ENCODE measurements around the gene NINJ2.

NINJ2 gene

DNA sequence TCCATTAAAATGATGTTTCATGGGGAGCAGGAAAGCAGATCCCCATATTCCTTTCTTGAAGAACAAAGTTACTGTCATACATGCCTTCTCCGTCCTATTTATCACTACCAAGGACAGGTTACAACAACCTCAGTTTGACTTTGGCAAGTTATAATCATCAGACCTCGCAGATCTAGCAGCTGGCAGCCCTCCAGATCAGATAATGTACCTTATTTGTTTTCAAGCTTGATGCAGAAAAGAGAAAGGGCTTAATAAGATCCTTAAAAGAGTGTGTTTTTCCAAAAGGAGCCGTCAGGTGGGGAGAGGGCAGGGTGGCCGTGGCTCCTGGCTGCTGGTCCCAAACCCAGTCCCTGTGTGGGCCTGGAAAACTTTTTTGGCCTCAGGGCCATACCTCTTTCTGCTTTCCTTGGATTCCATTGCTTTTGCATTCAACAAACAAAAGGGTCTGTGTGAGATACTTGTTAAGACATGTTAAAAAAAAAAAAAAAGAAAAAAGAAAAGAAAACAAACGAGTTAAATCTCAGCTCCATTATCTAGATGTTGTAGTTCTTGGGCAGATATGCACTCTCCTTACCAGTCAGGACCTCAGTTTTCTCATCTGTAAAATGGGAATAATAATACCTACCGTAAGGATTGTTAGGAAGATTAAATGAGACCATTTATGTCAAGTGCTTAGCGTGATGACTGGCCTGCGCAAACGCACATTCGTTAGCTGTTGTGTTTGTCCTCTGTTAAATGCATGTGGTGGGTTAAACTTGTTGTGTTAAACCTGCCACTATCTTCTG is 138.9 kb downstream of the NINJ2 start:
- DNase-seq, result no peak

DNA sequence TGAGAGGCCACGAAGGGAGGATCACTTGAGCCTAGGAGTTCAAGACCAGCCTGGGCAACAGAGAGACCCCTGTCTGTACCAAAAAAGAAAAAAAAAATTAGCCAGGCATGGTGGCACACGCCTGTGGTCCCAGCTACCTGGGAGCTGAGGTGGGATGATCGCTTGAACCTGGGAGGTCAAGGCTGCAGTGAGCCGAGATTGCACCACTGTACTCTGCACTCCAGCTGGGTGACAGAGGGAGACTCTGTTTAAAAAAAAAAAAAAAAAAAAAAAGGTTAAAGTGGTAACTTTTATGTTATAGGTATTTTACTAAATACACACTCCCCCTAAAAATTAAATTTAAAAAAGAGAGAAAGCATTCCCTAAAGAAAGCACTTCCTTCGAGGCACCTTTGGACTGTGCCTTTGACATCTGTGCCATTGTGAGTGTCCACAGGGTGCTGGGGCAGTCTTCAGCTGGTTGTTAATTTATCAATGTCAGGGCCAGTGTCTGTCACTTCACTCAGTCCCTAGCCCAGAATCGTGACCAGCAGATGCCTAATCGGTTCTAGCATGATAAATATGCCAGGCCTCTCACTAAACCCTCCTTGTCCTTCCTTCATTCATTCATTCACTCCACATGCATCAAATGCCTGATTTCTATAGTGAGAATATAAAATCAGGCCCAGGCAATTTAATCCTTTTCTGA is 140.4 kb downstream of the NINJ2 start:
- DNase-seq, result no peak

DNA sequence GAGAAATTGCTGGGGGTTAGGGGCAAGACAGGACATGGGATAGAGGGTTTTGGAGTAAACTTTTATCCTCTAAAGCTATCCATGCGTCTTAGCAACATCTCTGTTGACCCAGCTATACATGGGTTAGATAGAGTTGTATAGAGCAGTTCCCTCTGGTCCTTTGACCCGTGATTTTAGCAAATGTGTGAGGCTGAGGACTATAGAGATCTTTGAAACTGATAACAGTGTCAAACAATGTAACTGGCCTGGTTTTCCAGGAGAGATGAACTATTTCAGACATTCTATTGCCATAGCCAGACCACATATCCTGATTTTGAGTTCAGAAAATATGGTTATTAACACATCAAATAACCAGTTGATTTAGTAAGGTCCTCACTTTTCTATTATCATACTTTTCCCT is 143.1 kb downstream of the NINJ2 start:
- DNase-seq, result no peak

DNA sequence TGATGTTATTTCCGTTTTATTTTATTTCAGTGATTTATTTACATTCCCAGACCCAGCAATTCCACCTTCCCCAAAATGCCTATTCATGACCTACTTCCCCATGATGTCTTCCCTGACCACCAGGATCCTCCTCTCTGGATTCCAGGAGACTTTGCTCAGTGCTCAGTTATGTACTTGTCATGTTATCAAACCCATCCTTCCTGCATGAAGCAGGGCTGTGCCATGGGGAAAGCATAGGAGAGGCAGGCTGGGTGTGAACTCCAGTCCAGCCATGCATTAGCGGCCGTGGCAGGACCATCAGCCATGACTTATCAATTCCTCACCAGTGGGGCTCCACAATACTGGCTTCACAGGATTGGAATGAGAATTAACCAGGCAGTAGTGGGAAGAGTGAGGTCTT is 145.7 kb downstream of the NINJ2 start:
- no peak for DNase-seq
